Neural cell (in vitro differentiated cells): ENCODE results near the gene ZBP1. TPM values are rescaled to one million over a fixed set of nuclear protein-coding genes. Genes with fewer than 3 reads are reported as not detected.

ENCODE experiments used
- H2AFZ ChIP-seq: fragments of 200-600, 300-800 bp; sonication (generic), shearing (Covaris generic); 2 replicates; pipeline ENCODE4 v1.6.0; 2014; ENCODE audit warnings: low read depth, mild to moderate bottlenecking, antibody characterized with exemption, low read length, moderate library complexity
- H3F3A ChIP-seq: fragments of 200-600 bp; shearing (Covaris generic); 2 replicates; pipeline ENCODE4 v1.6.1; 2016; ENCODE audit warnings: mild to moderate bottlenecking, moderate library complexity, mixed read lengths, antibody characterized with exemption, low read length; ENCODE audit not compliant: insufficient read depth, poor library complexity, severe bottlenecking
- H3K27ac ChIP-seq: fragments of 200-600, 300-800 bp; sonication (generic), shearing (Covaris generic); 2 replicates; pipeline ENCODE4 v1.5.1; 2014; ENCODE audit warnings: mild to moderate bottlenecking, low read length, moderate library complexity
- H3K27me3 ChIP-seq: fragments of 300-800, 200-600 bp; sonication (generic), shearing (Covaris generic); 2 replicates; pipeline ENCODE4 v1.6.0; 2014; ENCODE audit warnings: mild to moderate bottlenecking, low read depth, low read length, moderate library complexity; ENCODE audit not compliant: insufficient read depth
- H3K36me3 ChIP-seq: fragments of 300-800, 200-600 bp; sonication (generic), shearing (Covaris generic); 2 replicates; pipeline ENCODE4 v1.5.1; 2014; ENCODE audit warnings: mild to moderate bottlenecking, antibody characterized with exemption, low read length, moderate library complexity; ENCODE audit not compliant: insufficient read depth
- H3K4me2 ChIP-seq: fragments of 300-800, 200-600 bp; sonication (generic), shearing (Covaris generic); 2 replicates; pipeline ENCODE4 v1.6.0; 2014; ENCODE audit warnings: mild to moderate bottlenecking, low read length
- H3K4me3 ChIP-seq: fragments of 300-800, 200-600 bp; sonication (generic), shearing (Covaris generic); 2 replicates; pipeline ENCODE4 v1.5.1; 2014; ENCODE audit warnings: mild to moderate bottlenecking, low read length, moderate library complexity
- H3K79me2 ChIP-seq: fragments of 200-600 bp; shearing (Covaris generic); replicated peaks from 2 replicates; pipeline ENCODE4 v1.6.0; 2014; ENCODE audit warnings: mild to moderate bottlenecking, low read length, moderate library complexity; ENCODE audit not compliant: insufficient read depth
- H3K9ac ChIP-seq: fragments of 300-800, 200-600 bp; sonication (generic), shearing (Covaris generic); 2 replicates; pipeline ENCODE4 v1.6.1; 2016; ENCODE audit warnings: mild to moderate bottlenecking, low read length, mixed read lengths
- H3K9me2 ChIP-seq: fragments of 200-600 bp; shearing (Covaris generic); 2 replicates; pipeline ENCODE4 v1.6.1; 2016; ENCODE audit warnings: mild to moderate bottlenecking, low read length, mixed read lengths; ENCODE audit not compliant: insufficient read depth
- H3K9me3 ChIP-seq: fragments of 200-600, 300-800 bp; sonication (generic), shearing (Covaris generic); 2 replicates; pipeline ENCODE4 v1.6.1; 2016; ENCODE audit warnings: mild to moderate bottlenecking, mixed run types, low read length, moderate library complexity, mixed read lengths
- H4K20me1 ChIP-seq: fragments of 200-600 bp; shearing (Covaris generic); 2 replicates; pipeline ENCODE4 v1.6.1; 2016; ENCODE audit warnings: mild to moderate bottlenecking, mixed run types; ENCODE audit not compliant: insufficient read depth
- EP300 ChIP-seq: fragments of 450-650 bp; conservative IDR thresholded peaks from 2 replicates; pipeline ENCODE4 v1.6.1; 2014; ENCODE audit warnings: antibody characterized with exemption, mild to moderate bottlenecking, moderate library complexity; ENCODE audit not compliant: poor library complexity, severe bottlenecking
- EZH2 ChIP-seq: fragments of 200-600, 300-800 bp; shearing (Covaris generic), sonication (generic); IDR thresholded peaks from 2 replicates; pipeline ENCODE4 v1.6.1; 2014; ENCODE audit warnings: antibody characterized with exemption, low read length, borderline replicate concordance, mild to moderate bottlenecking; ENCODE audit not compliant: insufficient read depth, poor library complexity, severe bottlenecking
- MXI1 ChIP-seq: fragments of 450-650 bp; conservative IDR thresholded peaks from 2 replicates; pipeline ENCODE4 v1.6.1; 2014; ENCODE audit warnings: antibody characterized with exemption, mild to moderate bottlenecking; ENCODE audit not compliant: poor library complexity, severe bottlenecking
- POLR2AphosphoS5 ChIP-seq: IDR thresholded peaks from 2 replicates; pipeline ENCODE4 v1.6.1; 2012
- RAD21 ChIP-seq: fragments of 450-650 bp; conservative IDR thresholded peaks from 2 replicates; pipeline ENCODE4 v1.6.1; 2014; ENCODE audit warnings: antibody characterized with exemption, mild to moderate bottlenecking, moderate library complexity
- SMC3 ChIP-seq: fragments of 450-650 bp; conservative IDR thresholded peaks from 2 replicates; pipeline ENCODE4 v1.6.1; 2014; ENCODE audit warnings: antibody characterized with exemption, mild to moderate bottlenecking, moderate library complexity; ENCODE audit not compliant: poor library complexity
- TAF1 ChIP-seq: IDR thresholded peaks from 2 replicates; pipeline ENCODE4 v1.6.1; 2012; ENCODE audit warnings: low read depth
- polyA plus RNA-seq: library from polyadenylated mRNA; depleted of rRNA; stranded (reverse); fragments of >200 nt; gene quantifications from 2 replicates; pipeline ENCODE4 v1.2.3, GENCODE V29; 2014
- TF ChIP-seq, protein P1 (sequence below): fragments of 450-650 bp; IDR thresholded peaks from 2 replicates; pipeline ENCODE4 v1.5.1; 2014; ENCODE audit warnings: antibody characterized with exemption, mild to moderate bottlenecking, moderate library complexity; ENCODE audit not compliant: poor library complexity, severe bottlenecking
- TF ChIP-seq, protein P2 (sequence below): IDR thresholded peaks from 2 replicates; pipeline ENCODE4 v1.6.1; 2012; ENCODE audit warnings: borderline replicate concordance

Gene ZBP1
- polyA plus RNA-seq, 1 donor from 2014 or later: not detected

DNA sequence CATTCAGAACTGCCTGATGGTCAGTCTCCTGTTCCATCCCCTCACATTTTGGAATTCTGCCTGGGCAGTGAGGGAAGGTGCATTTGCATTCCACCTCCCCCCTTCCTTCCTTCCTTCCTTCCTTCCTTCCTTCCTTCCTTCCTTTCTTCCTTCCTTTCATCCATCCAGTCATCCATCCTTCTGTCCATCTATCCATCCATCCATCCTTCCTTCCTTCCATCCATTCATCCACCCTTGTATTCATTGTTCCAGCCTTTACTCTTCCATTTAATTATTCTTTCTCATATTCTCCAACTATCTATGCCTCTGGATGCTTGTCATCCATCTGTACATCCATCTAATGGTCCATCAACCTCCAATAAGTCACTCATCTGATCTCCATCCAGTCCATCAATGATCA lies 45.3 kb downstream of the ZBP1 start:
- TF ChIP-seq MXI1: no peak
- no peak for TF ChIP-seq EP300
- no peak for TF ChIP-seq SMC3

GRCh38 chr20:57573894-57574293 lies 46.3 kb downstream of the ZBP1 start:
- no peak overlapping the region for H3K27ac ChIP-seq
- H3K36me3 ChIP-seq: no peaks in the 10 kb centered on the region
- no peaks in the 10 kb centered on the region for H4K20me1 ChIP-seq
- H3K9me2 ChIP-seq: no peaks in the 10 kb centered on the region
- H2AFZ ChIP-seq: no peak overlapping the region
- H3K4me3 ChIP-seq: no peak overlapping the region
- no peak overlapping the region for H3K4me2 ChIP-seq
- no peak overlapping the region for H3K9ac ChIP-seq
- H3K79me2 ChIP-seq: no peaks in the 10 kb centered on the region
- TF ChIP-seq, protein P1, sequence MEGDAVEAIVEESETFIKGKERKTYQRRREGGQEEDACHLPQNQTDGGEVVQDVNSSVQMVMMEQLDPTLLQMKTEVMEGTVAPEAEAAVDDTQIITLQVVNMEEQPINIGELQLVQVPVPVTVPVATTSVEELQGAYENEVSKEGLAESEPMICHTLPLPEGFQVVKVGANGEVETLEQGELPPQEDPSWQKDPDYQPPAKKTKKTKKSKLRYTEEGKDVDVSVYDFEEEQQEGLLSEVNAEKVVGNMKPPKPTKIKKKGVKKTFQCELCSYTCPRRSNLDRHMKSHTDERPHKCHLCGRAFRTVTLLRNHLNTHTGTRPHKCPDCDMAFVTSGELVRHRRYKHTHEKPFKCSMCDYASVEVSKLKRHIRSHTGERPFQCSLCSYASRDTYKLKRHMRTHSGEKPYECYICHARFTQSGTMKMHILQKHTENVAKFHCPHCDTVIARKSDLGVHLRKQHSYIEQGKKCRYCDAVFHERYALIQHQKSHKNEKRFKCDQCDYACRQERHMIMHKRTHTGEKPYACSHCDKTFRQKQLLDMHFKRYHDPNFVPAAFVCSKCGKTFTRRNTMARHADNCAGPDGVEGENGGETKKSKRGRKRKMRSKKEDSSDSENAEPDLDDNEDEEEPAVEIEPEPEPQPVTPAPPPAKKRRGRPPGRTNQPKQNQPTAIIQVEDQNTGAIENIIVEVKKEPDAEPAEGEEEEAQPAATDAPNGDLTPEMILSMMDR: no peak
- TF ChIP-seq POLR2AphosphoS5 (no peak), SMC3 (no peak), EP300 (no peak), MXI1 (no peak), RAD21 (no peak), TAF1 (no peak), EZH2 (no peak)
- TF ChIP-seq, protein P2, sequence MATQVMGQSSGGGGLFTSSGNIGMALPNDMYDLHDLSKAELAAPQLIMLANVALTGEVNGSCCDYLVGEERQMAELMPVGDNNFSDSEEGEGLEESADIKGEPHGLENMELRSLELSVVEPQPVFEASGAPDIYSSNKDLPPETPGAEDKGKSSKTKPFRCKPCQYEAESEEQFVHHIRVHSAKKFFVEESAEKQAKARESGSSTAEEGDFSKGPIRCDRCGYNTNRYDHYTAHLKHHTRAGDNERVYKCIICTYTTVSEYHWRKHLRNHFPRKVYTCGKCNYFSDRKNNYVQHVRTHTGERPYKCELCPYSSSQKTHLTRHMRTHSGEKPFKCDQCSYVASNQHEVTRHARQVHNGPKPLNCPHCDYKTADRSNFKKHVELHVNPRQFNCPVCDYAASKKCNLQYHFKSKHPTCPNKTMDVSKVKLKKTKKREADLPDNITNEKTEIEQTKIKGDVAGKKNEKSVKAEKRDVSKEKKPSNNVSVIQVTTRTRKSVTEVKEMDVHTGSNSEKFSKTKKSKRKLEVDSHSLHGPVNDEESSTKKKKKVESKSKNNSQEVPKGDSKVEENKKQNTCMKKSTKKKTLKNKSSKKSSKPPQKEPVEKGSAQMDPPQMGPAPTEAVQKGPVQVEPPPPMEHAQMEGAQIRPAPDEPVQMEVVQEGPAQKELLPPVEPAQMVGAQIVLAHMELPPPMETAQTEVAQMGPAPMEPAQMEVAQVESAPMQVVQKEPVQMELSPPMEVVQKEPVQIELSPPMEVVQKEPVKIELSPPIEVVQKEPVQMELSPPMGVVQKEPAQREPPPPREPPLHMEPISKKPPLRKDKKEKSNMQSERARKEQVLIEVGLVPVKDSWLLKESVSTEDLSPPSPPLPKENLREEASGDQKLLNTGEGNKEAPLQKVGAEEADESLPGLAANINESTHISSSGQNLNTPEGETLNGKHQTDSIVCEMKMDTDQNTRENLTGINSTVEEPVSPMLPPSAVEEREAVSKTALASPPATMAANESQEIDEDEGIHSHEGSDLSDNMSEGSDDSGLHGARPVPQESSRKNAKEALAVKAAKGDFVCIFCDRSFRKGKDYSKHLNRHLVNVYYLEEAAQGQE: no peak
- no peaks in the 10 kb centered on the region for H3K27me3 ChIP-seq
- no peaks in the 10 kb centered on the region for H3K9me3 ChIP-seq
- no peaks in the 10 kb centered on the region for H3F3A ChIP-seq

More for the DNA sequence above, 45.3 kb downstream of the ZBP1 start:
- H3K36me3 ChIP-seq: no peaks in the 10 kb centered on the region
- H3K9me3 ChIP-seq: no peaks in the 10 kb centered on the region
- H2AFZ ChIP-seq: no peak overlapping the region
- H3F3A ChIP-seq: no peaks in the 10 kb centered on the region
- no peaks in the 10 kb centered on the region for H4K20me1 ChIP-seq
- H3K27me3 ChIP-seq: no peaks in the 10 kb centered on the region
- no peak overlapping the region for H3K4me3 ChIP-seq
- no peak overlapping the region for H3K4me2 ChIP-seq
- H3K27ac ChIP-seq: no peak overlapping the region
- H3K9ac ChIP-seq: no peak overlapping the region
- no peaks in the 10 kb centered on the region for H3K9me2 ChIP-seq
- H3K79me2 ChIP-seq: no peaks in the 10 kb centered on the region

DNA sequence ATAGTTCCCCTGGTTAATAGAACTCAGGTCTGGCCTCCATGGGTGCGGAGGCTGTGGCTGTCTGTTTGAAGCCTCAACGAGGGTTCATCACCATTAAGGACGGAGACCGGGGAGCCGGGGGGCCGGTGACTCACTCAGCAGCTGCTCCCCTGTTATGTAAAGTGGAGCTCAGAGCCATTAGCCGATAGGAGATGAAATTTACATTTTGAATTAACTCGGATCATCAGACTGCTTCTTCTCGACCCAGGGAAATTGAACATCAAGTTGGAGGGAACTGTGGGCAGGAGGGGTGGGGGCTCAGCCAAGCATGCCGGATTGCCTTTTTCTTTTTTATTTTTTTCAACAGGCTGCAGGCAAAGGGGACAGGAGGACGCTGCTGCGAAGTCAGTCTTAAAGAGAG lies 47.0 kb downstream of the ZBP1 start:
- no peak overlapping the region for H3K4me2 ChIP-seq
- no peak overlapping the region for H3K27ac ChIP-seq
- H3K9me3 ChIP-seq: no peaks in the 10 kb centered on the region
- H3F3A ChIP-seq: no peaks in the 10 kb centered on the region
- no peak overlapping the region for H3K4me3 ChIP-seq
- no peak overlapping the region for H2AFZ ChIP-seq
- no peaks in the 10 kb centered on the region for H3K9me2 ChIP-seq
- no peaks in the 10 kb centered on the region for H4K20me1 ChIP-seq
- no peak overlapping the region for H3K9ac ChIP-seq
- H3K36me3 ChIP-seq: no peaks in the 10 kb centered on the region
- TF ChIP-seq RAD21 (no peak), EZH2 (no peak), EP300 (no peak), TAF1 (no peak), MXI1 (no peak), SMC3 (no peak), POLR2AphosphoS5 (no peak)
- TF ChIP-seq, protein P1: no peak
- TF ChIP-seq, protein P2: no peak
- H3K79me2 ChIP-seq: no peaks in the 10 kb centered on the region
- no peaks in the 10 kb centered on the region for H3K27me3 ChIP-seq
